Measurements from ENCODE around the gene DGKG. TPM values are rescaled to one million over a fixed set of nuclear protein-coding genes. Genes with fewer than 3 reads are reported as not detected.

The DGKG gene
- total RNA-seq, 1 donor from 2014 or later: 18.2 TPM

DNA sequence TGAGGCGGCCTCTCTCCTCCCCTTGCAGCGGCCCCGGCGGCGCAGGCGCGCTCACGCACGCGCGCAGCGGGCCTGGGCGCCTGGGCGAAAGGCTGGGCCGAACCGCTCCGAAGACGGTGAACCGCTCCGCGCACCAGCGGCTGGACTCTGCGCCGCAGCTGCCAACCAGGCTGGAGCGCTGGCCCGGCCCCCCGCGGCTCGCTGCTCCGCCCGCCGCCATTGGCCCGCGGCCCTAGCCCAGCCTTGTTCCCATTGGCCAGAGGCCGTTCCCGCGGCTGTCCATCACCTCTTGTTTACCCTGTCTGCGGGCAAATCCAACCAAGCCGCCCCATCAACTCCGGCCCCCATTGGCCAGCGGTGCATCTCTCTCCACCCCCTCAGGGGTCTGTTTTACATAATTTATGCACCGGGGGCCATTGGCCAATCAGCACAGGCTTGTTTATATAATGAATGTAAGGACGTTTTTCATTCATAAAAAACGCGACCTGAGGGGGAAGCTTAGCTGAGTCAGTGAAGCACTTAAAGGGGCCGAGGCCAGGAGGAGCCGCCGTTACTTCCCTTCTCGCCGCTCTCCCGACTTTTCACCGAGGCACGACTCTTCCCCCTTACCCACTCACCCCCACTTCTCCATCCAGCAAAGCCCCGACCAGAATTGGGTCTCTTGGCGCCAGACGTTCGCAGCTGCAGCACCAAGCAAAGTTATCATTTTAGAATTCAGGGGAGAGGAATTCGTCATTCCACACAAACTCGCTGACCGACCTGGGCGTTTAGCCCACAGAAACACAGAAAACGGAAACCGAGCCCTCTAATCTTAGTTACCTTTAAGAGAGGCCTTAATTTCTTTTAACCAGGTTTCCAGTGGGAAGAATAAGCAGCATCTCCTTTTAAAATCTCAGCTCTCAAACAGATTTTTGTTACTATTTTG, 252.8 kb downstream of the DGKG start, which contains the start of gene ETV5:
TSS of gene ETV5 (minus strand) at position 149 of the 925 bp plus-strand sequence. CDS start 3,221 bp downstream, outside the sequence.
- ATAC-seq: peak; percentile 97
- DNase-seq: peak; percentile 99
- intact Hi-C loops (cut with micrococcal nuclease): no loop called here

DNA sequence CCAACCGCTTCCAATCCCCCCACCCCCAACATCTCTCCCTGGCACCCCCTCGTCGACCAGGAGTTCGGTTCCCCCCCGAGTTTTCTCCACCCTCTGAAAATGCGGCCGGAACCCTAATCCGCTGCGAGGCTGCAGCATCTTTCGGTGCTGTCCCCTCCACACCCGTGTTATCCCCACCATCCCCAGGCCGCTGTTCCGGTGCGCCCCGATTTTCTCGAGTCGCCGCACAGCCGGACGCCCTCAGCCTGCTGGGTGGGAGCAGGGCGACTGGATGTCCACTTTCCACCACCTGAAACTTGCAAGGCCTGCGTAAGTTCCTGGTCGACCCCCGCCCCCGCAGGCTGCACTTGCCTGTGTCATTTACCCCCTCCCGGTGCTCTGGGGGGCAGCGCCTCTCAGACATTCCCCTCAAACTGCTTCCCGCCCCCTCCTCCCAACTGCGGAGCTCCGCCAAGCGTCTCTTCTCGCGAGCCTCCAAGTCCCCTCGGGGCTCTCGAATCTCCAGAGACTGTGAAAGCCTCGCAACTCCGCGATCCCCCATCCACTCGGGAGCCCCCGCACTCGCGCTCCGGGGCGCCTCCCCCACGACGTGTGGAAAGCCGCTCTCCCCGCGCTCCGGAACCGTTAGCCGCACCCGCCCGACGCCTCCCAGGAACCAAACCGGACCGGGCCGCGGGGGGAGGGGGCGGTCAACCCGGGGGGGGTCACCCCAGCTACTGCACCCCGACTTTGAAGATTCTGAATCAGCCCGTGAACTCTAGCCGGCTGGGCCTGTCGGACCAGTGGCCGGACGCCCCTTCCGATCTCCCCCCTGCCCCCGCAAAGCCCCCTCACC, 253.7 kb downstream of the DGKG start:
- peak; percentile 1 for ATAC-seq
- intact Hi-C loops (cut with micrococcal nuclease): no loop called here
- DNase-seq: peak; percentile 52

DNA sequence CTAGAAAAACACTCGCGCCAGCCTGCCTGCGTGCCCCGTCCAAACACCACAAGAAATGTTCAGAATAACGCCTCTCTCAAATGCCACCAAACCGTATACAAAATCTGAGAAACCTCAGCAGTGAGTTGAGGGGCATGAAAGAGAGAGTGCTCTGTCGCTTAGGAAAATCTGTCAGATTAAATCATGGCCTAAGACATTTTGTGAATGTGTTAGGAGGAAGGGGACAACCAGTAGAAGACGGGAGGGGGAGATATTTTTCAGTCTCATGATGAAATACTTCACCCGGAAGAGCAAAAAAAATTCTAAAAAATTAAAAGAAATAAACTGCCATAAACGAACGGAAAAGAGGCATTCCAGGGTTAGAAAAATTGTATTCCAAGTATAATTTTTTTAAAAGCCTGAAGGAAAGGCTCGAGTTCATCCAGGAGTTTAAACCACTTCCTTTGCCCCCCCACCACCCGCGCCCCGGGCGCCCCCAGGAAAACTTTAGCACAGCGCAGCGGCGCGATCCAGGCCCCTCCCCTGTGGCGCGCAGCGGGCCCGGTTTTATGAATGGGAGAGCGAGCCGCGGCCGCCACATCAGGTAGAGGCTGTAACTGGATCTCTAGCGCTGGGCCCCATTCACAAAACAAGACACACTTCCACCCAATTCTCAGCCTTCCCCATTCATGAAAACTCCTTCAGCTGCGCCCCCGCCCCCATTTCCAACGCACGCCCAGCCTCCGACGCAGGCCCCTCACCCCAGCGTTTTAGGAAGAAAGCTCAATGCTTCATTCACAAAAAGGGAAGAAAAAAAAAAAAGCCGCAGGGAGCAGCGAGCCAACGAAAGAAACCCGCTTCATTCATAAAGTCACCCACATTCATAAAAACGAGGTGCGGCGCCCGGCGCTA, 254.6 kb downstream of the DGKG start:
- intact Hi-C loops (cut with micrococcal nuclease): no loop called here
- DNase-seq (peak; percentile 78), ATAC-seq (peak; percentile 36)

DNA sequence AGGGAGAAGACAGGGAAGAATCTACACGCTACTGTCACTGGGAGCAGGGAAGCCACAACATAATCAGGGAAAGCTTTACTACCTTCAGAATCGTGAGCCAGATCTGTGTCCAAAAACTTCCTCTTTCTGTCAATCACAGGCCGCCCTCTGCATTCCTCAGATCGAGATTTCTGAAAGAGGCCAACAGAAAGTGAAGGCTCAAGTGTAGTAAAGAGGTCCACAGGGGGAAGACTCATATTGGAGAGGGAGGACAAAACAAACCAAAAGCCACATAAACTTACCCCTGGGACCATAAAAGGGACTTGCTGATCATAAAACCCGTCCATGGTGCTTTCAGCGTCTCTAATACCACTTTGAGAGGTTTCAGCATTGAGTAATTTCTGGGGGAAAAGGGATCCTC, 256.5 kb downstream of the DGKG start:
- ATAC-seq: no peak
- intact Hi-C loops (cut with micrococcal nuclease): no loop called here
- DNase-seq: no peak

DNA sequence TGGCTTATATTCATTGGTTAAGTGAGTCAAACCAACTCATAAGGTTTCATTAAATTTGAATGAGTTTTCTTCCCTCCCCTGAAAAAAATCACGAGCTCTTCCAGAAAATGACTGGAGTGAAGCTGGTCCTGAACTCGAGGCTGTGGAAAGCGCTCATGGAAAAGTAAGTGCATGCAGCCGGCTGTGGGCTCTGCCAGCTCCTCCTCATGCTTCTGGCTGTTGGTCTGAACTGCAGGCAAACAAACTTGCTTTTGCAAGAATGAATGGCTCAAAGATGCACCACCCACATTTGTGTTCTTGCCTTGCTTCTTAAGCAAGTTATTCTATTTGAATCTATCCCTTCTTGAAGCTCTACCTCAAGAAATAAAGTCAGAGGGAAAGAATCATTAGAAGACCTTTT, 259.3 kb downstream of the DGKG start:
- no peak for ATAC-seq
- DNase-seq: no peak
- intact Hi-C loops (cut with micrococcal nuclease): no loop called here

DNA sequence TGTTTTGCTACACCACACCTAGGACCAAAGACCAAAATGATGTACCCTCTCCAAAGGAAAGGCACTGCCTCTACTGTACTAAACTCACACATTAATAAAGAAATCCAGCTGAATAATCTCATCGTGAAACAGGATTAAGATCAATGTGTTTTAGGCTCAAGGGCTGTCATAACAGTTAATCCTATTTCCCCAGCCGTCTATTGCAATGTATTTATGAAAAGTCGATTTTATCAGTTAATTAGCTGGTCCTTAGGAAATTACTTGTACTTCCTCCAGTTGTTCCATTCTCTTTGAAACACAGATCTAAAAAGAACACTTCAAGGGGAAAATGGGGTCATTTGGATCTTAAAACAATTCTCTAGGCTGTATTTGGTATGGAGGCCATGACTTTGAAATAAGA, 261.6 kb downstream of the DGKG start:
- intact Hi-C loops (cut with micrococcal nuclease): no loop called here
- DNase-seq: no peak
- ATAC-seq: no peak

DNA sequence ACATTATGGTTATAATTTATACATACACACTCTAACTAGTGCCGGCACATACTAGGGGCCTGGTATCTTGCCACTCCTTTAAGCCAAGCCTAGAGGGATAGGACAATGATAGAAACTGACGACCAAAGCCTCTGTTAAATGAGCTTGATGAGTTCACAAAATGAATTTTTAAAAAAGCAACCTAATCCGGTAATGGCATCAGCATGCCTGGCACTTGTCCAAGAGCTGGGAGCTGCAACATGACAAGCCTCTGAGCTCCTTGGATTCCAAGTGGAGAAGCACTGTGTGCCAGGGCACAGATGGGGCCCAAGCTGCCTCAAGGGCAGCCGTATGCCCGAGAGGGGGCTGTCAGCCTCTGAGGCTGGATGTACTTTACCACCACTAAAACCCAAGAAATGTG, 262.9 kb downstream of the DGKG start:
- intact Hi-C loops (cut with micrococcal nuclease): no loop called here
- DNase-seq: peak; percentile 61
- no peak for ATAC-seq

DNA sequence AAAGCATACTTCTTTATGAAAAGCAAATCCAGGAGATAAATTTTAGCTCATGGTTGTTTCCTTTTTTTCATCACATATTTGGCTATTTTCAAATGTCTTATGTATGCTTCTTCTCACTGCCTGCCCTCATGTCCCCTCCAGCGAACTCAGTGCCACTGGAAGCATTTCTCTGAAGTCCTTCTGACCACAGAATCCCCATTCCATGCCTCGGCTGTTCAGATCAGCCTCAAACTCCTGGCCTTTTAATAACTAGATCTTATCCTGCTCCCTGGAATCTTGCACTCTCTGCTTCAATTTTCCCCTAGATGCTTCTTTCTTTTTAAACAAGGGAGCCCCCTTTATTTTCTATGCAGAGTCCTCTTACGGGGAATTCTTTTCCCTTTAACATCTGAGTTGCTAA, 263.3 kb downstream of the DGKG start:
- ATAC-seq (no peak), DNase-seq (no peak)
- intact Hi-C loops (cut with micrococcal nuclease): no loop called here

DNA sequence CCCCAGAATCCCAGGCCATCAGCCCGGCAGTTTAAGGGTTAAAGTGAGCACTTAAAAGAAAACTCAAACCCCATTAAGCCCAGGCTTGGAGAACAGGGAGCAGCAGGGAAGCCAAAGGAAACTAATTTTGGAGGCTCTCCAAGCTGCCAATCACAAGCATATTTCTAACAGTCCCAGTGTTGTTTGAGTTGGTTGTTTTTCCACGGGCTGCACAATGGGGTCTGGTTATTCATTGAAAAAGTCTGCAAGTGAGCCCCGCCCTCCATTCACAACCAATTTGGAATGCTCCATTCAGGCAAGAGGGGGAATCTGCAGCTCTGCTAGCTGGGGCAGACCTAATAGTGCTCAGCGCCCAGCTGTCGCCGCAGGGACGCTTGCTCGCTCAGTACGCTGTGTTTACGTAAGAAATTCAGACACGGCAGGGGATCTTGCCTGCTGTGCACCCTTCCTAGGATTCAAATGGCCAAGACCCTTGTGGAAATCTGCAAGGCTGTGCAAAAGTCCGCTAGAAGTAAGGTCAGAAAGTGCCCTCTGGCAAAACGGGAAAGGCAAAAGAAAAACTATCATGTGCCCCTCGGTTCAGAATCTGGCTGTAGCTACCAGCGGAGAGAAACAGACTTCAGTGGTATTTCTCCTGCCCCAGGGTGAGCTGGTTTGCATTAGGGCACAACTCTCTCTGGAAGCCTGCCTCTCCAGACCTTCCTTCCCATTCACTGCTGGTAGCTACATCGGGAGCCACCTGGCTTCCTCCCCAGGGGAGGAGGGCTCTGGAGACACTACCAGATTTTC, 264.2 kb downstream of the DGKG start:
- ATAC-seq (peak; percentile 93), DNase-seq (peak; percentile 70)
- intact Hi-C loops (cut with micrococcal nuclease): no loop called here

DNA sequence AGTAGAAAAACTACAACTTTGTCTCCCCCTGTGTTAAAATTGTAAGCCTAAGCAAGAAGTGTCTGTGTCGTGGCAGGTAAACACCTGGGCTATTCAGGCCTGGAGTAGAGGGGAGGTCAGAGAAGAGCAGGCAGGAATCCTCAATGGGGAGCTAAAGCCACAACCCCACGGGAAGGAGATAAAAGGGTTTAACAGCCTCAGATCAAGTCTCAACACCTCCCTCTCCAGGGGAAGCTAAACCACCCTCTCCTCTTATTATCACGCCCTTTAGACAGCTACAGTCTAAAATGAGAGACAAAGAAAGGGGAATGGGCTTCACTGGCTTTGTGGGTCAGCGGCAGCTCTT, 264.7 kb downstream of the DGKG start:
- intact Hi-C loops (cut with micrococcal nuclease): no loop called here
- ATAC-seq (no peak), DNase-seq (no peak)

Other genes with a start within 250 kb of the DGKG start
- 0.55 TPM for gene CRYGS, start 182.1 kb upstream of the DGKG start, total RNA-seq
- 7.1 TPM for gene TBCCD1, start 205.1 kb upstream of the DGKG start, total RNA-seq
- gene DNAJB11, start 208.5 kb upstream of the DGKG start, total RNA-seq: 23.6 TPM

Data from left ventricle myocardium superior (tissue), 1 donor.